Bladder microvascular endothelial cell (primary cell): ENCODE results near the gene NR2F6. TPM values are rescaled to one million over a fixed set of nuclear protein-coding genes. Genes with fewer than 3 reads are reported as not detected.

Source experiments
- total RNA-seq: library from RNA; depleted of rRNA; stranded (reverse); fragments of >200 nt; gene quantifications from 2 replicates; pipeline ENCODE4 v1.2.3, GENCODE V29; 2014

NR2F6 gene
- 29.3 and 39.3 TPM in 2 replicates for total RNA-seq

DNA sequence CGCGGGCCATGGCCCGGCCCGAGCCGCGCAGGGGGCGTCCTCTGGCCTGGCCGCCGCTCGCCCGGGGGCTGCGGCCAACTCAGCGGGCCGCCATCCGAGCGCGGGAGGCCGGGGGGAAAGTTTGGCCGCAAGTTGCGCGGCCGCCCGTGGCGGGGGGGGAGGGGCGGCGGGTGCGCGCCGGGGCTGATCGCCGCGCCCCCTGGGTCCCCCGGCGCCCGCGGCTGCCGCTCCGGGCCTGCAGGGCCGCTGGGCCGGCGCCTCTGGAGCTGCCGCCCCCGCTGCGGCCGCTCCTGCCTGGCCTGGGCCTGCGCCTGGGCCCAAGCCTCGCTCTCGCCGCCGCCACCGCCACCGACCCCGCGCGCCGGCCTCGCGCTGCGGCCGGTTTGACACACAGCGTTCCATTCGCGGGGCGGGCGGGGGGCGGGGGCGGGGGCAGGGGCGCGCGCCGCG is at the start of gene NR2F6:
Gene NR2F6, minus strand, starts transcription at position 385 of the 450 bp plus-strand sequence. CDS start 699 bp downstream, outside the sequence.

DNA sequence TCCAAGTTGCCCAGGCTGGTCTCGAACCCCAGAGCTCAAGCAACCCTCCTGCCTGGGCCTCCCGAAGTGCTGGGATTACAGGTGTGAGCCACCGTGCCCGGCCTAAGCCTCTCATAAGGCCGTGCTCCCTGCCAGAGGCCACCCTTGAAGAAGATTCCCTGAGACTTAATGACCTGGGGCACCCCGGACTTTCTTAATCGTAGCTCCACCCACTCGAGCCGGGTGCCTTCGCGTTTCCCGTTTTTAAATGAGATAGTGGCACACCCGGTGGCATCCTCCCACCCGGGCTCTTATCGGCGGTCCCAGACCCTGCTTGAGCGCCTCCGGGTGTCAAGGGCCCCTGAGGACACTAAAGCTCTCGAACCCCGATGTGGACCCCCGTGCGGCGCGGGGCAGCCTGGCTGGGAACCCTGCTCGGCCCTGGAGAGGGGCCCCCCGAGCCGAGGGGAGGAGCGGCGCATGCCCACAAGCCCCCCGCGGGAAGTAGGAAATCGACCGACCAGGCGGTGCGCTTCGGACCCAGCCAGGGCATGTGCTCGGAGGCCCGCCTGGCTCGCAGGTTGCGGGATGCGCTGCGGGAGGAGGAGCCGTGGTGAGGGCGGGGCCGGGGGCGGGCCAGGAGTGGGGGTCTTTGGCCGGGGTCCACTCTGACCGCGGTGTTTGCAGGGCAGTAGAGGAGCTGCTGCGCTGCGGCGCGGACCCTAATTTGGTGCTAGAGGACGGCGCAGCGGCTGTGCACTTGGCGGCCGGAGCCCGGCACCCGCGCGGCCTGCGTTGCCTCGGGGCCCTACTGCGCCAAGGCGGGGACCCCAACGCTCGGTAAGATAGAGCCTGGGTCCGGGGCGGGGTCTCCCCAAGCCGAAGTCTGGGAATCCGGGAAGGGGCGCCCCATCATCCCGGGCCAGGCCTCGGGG is 35.9 kb upstream of the NR2F6 start, which contains the start of gene ANKLE1:
Gene ANKLE1, plus strand, starts transcription at position 511 of the 914 bp plus-strand sequence. Its CDS starts 20 bp downstream, at position 531.

DNA sequence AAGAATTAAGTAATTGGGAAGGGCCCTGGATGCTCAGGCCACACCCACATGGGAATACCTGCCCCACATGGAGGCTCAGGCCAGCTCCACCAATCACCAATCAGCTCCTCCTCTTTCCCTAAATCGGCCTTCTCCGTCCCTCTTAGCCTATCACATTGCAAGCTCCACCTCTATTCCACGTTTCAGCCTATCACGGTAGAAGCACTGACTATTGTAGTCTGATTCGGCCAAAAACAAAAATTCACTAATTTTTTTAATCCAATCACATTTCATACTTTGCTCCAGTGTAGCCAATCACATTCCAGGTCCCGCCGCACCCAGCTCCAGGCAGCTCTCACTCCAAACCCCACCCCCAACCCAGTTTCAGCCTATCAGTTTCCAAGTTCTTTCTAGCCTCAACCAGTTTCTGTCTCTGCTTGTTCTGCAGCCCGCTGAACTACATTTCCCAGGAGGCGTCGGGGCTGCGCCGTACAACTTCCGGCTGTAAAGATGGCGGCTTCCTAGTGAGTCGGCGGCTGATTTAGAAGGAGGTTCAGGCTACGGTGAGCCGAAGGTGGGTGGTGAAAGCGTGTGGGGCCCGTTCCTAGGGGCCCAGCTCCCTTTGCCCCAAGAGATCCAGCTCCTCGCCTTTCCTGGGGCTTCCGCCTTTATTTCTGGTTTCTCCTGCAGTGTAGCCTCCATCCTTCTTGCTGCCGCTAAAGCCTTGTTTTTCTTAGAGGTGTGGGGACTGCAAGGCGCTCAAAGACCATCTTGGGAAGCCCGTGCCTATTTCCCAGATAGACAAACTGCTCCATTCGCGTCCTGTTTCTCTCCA is 21.5 kb upstream of the NR2F6 start, which contains the start of gene BABAM1:
Gene BABAM1, plus strand, starts transcription at position 469 of the 814 bp plus-strand sequence. CDS start 1,364 bp downstream, outside the sequence.

DNA sequence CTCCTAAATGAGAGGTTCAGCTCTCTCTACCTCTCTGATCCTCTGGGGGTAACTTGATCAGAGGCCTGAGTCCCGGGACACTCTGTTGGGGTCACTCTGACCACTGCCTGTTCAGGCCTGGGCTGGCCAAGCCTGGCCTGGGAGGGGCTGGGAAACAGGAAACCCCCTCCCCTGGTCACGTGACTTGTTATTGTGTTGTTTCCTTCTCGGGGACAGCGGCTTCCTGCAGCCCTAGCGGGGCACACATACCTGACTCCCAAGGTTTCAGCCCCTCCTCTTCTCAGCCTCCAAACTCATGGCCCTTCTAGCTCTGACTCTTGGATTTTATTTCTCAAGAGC is 18.9 kb upstream of the NR2F6 start, which contains the start of gene USHBP1:
Gene USHBP1, minus strand, starts transcription at position 105 of the 339 bp plus-strand sequence. CDS start 446 bp downstream, outside the sequence.

DNA sequence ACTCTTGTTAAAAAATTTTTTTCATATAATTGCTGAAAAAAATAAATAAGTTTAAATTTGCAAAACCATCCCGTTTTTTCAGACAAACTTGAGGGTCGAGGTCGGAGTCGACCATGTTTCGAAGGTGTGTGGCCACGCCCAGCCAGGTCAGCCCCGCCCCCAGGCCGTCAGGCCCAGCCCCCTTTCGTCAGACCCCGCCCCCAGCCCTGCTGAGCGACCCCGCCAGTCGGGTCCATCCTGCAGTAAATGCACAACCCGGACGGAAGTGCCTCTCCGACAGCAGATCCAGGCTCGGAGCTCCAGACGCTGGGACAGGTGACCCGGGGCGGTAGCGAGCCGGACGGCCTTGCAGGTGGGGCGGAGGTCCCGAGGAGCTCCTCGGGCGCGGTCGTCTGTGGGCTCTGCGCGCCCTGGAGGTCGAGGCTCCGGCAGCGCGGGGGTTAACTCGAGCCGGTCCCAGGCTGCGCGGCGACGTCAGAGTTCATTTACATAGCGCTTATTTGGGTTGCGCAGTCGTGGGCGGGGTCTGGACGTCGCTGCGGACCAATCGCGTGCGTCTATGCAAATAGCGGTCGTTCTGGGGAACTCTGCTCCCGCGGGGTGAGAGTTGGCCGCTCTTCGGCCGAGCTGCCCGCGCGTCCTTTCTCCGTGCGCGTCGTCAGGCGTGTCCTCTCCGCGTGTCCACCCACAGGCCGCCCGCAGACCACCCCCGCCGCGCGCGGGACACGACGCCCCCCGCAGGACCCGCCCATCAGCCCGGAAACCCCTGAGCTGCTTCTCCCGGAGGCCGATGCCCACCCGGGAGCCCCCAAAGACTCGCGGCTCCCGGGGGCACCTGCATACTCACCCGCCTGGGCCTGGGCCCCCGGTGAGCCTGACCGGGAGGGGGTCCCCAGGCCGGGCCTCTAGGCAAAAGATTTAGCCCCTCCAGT is 19.5 kb downstream of the NR2F6 start, which contains the start of gene OCEL1:
Gene OCEL1, plus strand, starts transcription at position 225 of the 932 bp plus-strand sequence. Its CDS starts 22 bp downstream, at position 247.

GRCh38 chr19:17215127-17215971 is 30.4 kb downstream of the NR2F6 start, which contains the start of gene USE1:
USE1 (plus strand) TSS chr19:17215357; CDS start chr19:17215406, 49 bp downstream.

Other genes with a start within 250 kb of the NR2F6 start
- gene CPAMD8, start 219.1 kb downstream of the NR2F6 start, total RNA-seq = 1.5 and 2.7 TPM in 2 replicates
- 3.8 and 4.2 TPM in 2 replicates for gene HAUS8, start 170.5 kb downstream of the NR2F6 start, total RNA-seq
- gene MYO9B, start 170.1 kb downstream of the NR2F6 start, total RNA-seq = 38.7 and 75.2 TPM in 2 replicates
- gene USE1, start 30.6 kb downstream of the NR2F6 start, total RNA-seq = 12.8 and 22.0 TPM in 2 replicates
- 1.5 and 2.1 TPM in 2 replicates for gene OCEL1, start 19.7 kb downstream of the NR2F6 start, total RNA-seq
- 27.4 and 34.0 TPM in 2 replicates for gene USHBP1, start 18.8 kb upstream of the NR2F6 start, total RNA-seq
- 91.3 and 113 TPM in 2 replicates for gene BABAM1, start 21.5 kb upstream of the NR2F6 start, total RNA-seq
- gene ANKLE1, start 36.0 kb upstream of the NR2F6 start, total RNA-seq = 0.49 and 0.76 TPM in 2 replicates
- 5.2 and 7.2 TPM in 2 replicates for gene ABHD8, start 57.5 kb upstream of the NR2F6 start, total RNA-seq
- gene MRPL34, start 60.0 kb upstream of the NR2F6 start, total RNA-seq = 16.3 and 24.4 TPM in 2 replicates
- 14.4 and 38.8 TPM in 2 replicates for gene DDA1, start 63.6 kb upstream of the NR2F6 start, total RNA-seq
- 2.4 and 6.1 TPM in 2 replicates for gene ANO8, start 88.9 kb upstream of the NR2F6 start, total RNA-seq
- gene GTPBP3, start 91.6 kb upstream of the NR2F6 start, total RNA-seq = 10.4 and 32.6 TPM in 2 replicates
- 11.8 and 12.5 TPM in 2 replicates for gene PLVAP, start 131.4 kb upstream of the NR2F6 start, total RNA-seq
- not detected in 2 replicates for gene CCDC194, start 148.3 kb upstream of the NR2F6 start, total RNA-seq
- gene BST2, start 159.7 kb upstream of the NR2F6 start, total RNA-seq = 36.9 and 54.1 TPM in 2 replicates
- gene MVB12A, start 174.1 kb upstream of the NR2F6 start, total RNA-seq = 20.9 and 36.8 TPM in 2 replicates
- gene TMEM221, start 202.7 kb upstream of the NR2F6 start, total RNA-seq = not detected in 2 replicates
- gene NXNL1, start 215.0 kb upstream of the NR2F6 start, total RNA-seq = not detected in 2 replicates
- 10.0 and 30.6 TPM in 2 replicates for gene SLC27A1, start 224.6 kb upstream of the NR2F6 start, total RNA-seq